Vagina (tissue), 2 donors: ENCODE data around the gene C9orf78.

Source experiments
- POLR2A ChIP-seq, 2 donors: fragments of 450-650 bp; IDR thresholded peaks; one replicate each; pipeline ENCODE4 v1.6.1; 2017; ENCODE audit warnings: antibody characterized with exemption in 2 of 2, mild to moderate bottlenecking in 2 of 2, moderate library complexity in 2 of 2
- TF ChIP-seq, protein P1 (sequence below), 3 experiments: fragments of 450-650 bp in 2 of 3; fragments of 200-600 bp in 1 of 3; sonication (generic) in 1 of 3; IDR thresholded peaks; one replicate each; pipeline ENCODE4 v1.5.1; 2017 to 2019; ENCODE audit warnings: antibody characterized with exemption in 3 of 3, mild to moderate bottlenecking in 2 of 3, moderate library complexity in 2 of 3

DNA sequence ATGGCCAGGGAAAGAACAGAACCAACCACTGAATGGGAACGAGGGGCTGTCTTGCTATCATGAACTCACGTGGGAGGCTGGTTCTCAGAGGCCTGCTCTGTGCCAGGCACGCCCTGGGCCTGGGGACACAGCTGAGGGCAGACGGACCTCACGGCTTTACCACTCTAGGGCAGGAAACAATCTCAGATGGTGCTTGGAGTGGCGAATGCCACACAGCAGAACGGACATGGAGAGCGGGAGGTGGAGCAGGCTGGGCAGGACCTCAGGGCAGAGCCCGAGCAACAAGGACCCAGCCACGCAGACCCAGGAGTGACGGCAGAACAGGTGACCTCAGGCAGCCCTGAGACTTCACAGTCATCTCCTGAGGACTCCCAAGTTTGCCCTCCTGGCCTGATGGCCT is 19.8 kb downstream of the C9orf78 start:
- TF ChIP-seq POLR2A (IDR thresholded peaks at IDR 0.05) = no peak
- TF ChIP-seq, protein P1, sequence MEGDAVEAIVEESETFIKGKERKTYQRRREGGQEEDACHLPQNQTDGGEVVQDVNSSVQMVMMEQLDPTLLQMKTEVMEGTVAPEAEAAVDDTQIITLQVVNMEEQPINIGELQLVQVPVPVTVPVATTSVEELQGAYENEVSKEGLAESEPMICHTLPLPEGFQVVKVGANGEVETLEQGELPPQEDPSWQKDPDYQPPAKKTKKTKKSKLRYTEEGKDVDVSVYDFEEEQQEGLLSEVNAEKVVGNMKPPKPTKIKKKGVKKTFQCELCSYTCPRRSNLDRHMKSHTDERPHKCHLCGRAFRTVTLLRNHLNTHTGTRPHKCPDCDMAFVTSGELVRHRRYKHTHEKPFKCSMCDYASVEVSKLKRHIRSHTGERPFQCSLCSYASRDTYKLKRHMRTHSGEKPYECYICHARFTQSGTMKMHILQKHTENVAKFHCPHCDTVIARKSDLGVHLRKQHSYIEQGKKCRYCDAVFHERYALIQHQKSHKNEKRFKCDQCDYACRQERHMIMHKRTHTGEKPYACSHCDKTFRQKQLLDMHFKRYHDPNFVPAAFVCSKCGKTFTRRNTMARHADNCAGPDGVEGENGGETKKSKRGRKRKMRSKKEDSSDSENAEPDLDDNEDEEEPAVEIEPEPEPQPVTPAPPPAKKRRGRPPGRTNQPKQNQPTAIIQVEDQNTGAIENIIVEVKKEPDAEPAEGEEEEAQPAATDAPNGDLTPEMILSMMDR (IDR thresholded peaks at IDR 0.05) = no peak
